A673 (cell line): ENCODE data around the gene SLC7A8. TPM values are rescaled to one million over a fixed set of nuclear protein-coding genes. Genes with fewer than 3 reads are reported as not detected.

Source experiments
- BruUV-seq: library from RNA; stranded (reverse); fragments of 400-500 nt; replicated peaks from 2 replicates; lab custom pipeline; 2021; lab: Mats Ljungman, UMichigan
- CTCF ChIA-PET: fragments of 300-600 bp; sonication (Branson Sonifier 250); formaldehyde crosslinking; loops from one replicate; lab custom pipeline; 2022; ENCODE audit warnings: antibody characterized with exemption; lab: Charles Lee
- POLR2A ChIA-PET: fragments of 300-600 bp; sonication (Branson Sonifier 250); formaldehyde crosslinking; loops from one replicate; lab custom pipeline; 2022; ENCODE audit warnings: antibody characterized with exemption; ENCODE audit not compliant: low non-redundant PET; lab: Charles Lee
- DNase-seq: peaks from one replicate; pipeline ENCODE4 v3.0.0-alpha.2; 2015; ENCODE audit warnings: low spot score
- H3K27ac ChIP-seq: fragments of 200-600 bp; sonication (generic); 2 replicates; pipeline ENCODE4 v1.5.1; 2016; ENCODE audit warnings: mixed run types, low read depth, mild to moderate bottlenecking, mixed read lengths, antibody characterized with exemption, low read length; ENCODE audit not compliant: poor library complexity, severe bottlenecking
- H3K27me3 ChIP-seq: fragments of 200-600 bp; sonication (generic); replicated peaks from 2 replicates; pipeline ENCODE4 v1.6.1; 2017; ENCODE audit warnings: mixed run types, low read depth, mild to moderate bottlenecking, mixed read lengths, antibody characterized with exemption, low read length; ENCODE audit not compliant: insufficient read depth, poor library complexity
- H3K36me3 ChIP-seq: fragments of 200-600 bp; sonication (generic); 2 replicates; pipeline ENCODE4 v1.6.1; 2016; ENCODE audit warnings: mixed run types, mild to moderate bottlenecking, mixed read lengths, antibody characterized with exemption, low read length; ENCODE audit not compliant: insufficient read depth, poor library complexity, severe bottlenecking
- H3K4me1 ChIP-seq: fragments of 200-600 bp; sonication (generic); 2 replicates; pipeline ENCODE4 v1.6.1; 2017; ENCODE audit warnings: mixed run types, mild to moderate bottlenecking, mixed read lengths, antibody characterized with exemption, low read length; ENCODE audit not compliant: insufficient read depth, poor library complexity, severe bottlenecking
- H3K4me3 ChIP-seq: fragments of 200-600 bp; sonication (generic); 2 replicates; pipeline ENCODE4 v1.5.1; 2016; ENCODE audit warnings: low read depth, mixed run types, mild to moderate bottlenecking, mixed read lengths, low read length; ENCODE audit not compliant: poor library complexity, severe bottlenecking
- H3K9me3 ChIP-seq: fragments of 200-600 bp; sonication (generic); 2 replicates; pipeline ENCODE4 v1.6.1; 2016; ENCODE audit warnings: mixed run types, low read depth, mild to moderate bottlenecking, mixed read lengths, antibody characterized with exemption, low read length; ENCODE audit not compliant: poor library complexity, severe bottlenecking
- CTCF ChIP-seq: fragments of 300-800, 200-600 bp; sonication (generic); conservative IDR thresholded peaks from 2 replicates; pipeline ENCODE4 v1.5.1; 2017; ENCODE audit warnings: low read depth, mild to moderate bottlenecking, antibody characterized with exemption, low read length, moderate library complexity, mixed read lengths
- EZH2 ChIP-seq: fragments of 200-600 bp; sonication (generic); IDR thresholded peaks from 2 replicates; pipeline ENCODE4 v1.6.1; 2017; ENCODE audit warnings: borderline replicate concordance, low read depth, mild to moderate bottlenecking, mixed read lengths, antibody characterized with exemption, low read length; ENCODE audit not compliant: poor library complexity, severe bottlenecking
- intact Hi-C: fragments of 100-400 bp; cut with micrococcal nuclease; formaldehyde crosslinking; loops from one replicate; pipeline ENCODE4 v1.10.0; 2022; ENCODE audit not compliant: unreplicated experiment
- total RNA-seq: library from RNA; stranded (reverse); gene quantifications from 2 replicates; pipeline ENCODE4 v1.2.3, GENCODE V29; 2021

The SLC7A8 gene
- total RNA-seq, 1 experiment from 2014 or later, result 18.3 TPM

GRCh38 chr14:23139874-23140273 is 43.6 kb downstream of the SLC7A8 start:
- CTCF ChIA-PET, result no interaction called here
- no peaks in the 10 kb centered on the region for H3K36me3 ChIP-seq
- intact Hi-C loops, result no loop called here

GRCh38 chr14:23137813-23138535 is 45.5 kb downstream of the SLC7A8 start:
- Histone ChIP-seq H3K4me3 (no peak overlapping the region), H3K27me3 (no peaks in the 10 kb centered on the region), H3K9me3 (no peaks in the 10 kb centered on the region), H3K4me1 (peaks cover 22% of the 10 kb centered on the region), H3K36me3 (no peaks in the 10 kb centered on the region), H3K27ac (no peak overlapping the region)
- CTCF ChIA-PET, result interaction anchor here (0.7 kb wide), 1 partner anchor 17 kb away, joined by 3 read pairs; no protein-coding TSS in a partner anchor
- no peak for DNase-seq
- POLR2A ChIA-PET, result no interaction called here
- no TSS peak for BruUV-seq
- intact Hi-C loops, result no loop called here
- TF ChIP-seq CTCF (no peak), EZH2 (no peak)

More at GRCh38 chr14:23139874-23140273, 43.6 kb downstream of the SLC7A8 start:
- Histone ChIP-seq H3K4me3 (no peak overlapping the region), H3K27me3 (no peaks in the 10 kb centered on the region), H3K9me3 (no peaks in the 10 kb centered on the region), H3K27ac (no peak overlapping the region), H3K4me1 (peaks cover 40% of the 10 kb centered on the region)
- POLR2A ChIA-PET, result no interaction called here
- BruUV-seq, result no TSS peak
- DNase-seq, result no peak
- no peak for TF ChIP-seq CTCF
- no peak for TF ChIP-seq EZH2

- no peaks in the 10 kb centered on the region for H3K27me3 ChIP-seq
- TF ChIP-seq CTCF, result no peak
- no peak for TF ChIP-seq EZH2
- ChIA-PET CTCF (interaction anchor here (0.7 kb wide), 1 partner anchor 17 kb away, joined by 3 read pairs; no protein-coding TSS in a partner anchor), POLR2A (no interaction called here)
- no peak overlapping the region for H3K4me3 ChIP-seq
- peaks cover 16% of the 10 kb centered on the region for H3K4me1 ChIP-seq
- intact Hi-C loops, result no loop called here
- no peak overlapping the region for H3K27ac ChIP-seq
- no TSS peak for BruUV-seq
- DNase-seq, result no peak
- H3K9me3 ChIP-seq, result no peaks in the 10 kb centered on the region
- no peaks in the 10 kb centered on the region for H3K36me3 ChIP-seq
These were observed 46.2 kb downstream of the SLC7A8 start for GRCh38 chr14:23137192-23137812.
